GM12873 (cell line): Measurements from ENCODE around the gene TJP1.

Experiments used
- TF ChIP-seq, protein P1 (sequence below): IDR thresholded peaks from 2 replicates; pipeline ENCODE4 v1.5.1; 2012; ENCODE audit warnings: low read depth, mild to moderate bottlenecking, moderate library complexity, low read length, control low read depth; ENCODE audit not compliant: insufficient read depth; ENCODE audit errors: missing control alignments

Gene TJP1

DNA sequence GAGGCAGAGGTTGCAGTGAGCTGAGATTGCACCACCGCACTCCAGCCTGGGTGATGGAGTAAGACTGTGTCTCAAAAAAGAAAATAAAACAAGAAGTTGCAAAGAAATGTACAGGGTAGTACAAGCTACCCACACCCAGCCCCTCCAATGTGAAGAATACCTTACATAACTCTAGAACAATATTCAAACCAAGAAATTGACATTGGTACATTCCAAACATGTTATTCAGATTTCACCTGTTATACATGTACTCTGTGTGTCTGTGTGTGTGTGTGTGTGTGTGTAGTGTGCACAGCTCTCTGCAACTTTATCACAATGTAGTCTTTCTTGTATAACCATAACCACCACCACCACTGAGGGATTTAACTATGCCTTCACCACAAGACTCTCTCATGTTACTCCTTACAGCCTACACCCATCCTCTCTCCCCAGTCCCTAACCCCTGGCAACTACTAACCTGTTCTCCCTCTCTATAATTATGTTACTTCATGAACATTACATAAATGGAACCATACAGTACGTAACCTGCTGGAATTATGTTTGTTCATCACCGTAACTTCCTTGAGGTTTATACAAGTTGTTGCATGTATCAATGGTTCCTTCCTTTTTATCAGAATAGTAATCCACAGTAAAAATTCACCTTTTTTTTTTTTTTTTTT lies 16.2 kb upstream of the TJP1 start:
- TF ChIP-seq, protein P1, sequence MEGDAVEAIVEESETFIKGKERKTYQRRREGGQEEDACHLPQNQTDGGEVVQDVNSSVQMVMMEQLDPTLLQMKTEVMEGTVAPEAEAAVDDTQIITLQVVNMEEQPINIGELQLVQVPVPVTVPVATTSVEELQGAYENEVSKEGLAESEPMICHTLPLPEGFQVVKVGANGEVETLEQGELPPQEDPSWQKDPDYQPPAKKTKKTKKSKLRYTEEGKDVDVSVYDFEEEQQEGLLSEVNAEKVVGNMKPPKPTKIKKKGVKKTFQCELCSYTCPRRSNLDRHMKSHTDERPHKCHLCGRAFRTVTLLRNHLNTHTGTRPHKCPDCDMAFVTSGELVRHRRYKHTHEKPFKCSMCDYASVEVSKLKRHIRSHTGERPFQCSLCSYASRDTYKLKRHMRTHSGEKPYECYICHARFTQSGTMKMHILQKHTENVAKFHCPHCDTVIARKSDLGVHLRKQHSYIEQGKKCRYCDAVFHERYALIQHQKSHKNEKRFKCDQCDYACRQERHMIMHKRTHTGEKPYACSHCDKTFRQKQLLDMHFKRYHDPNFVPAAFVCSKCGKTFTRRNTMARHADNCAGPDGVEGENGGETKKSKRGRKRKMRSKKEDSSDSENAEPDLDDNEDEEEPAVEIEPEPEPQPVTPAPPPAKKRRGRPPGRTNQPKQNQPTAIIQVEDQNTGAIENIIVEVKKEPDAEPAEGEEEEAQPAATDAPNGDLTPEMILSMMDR = no peak

DNA sequence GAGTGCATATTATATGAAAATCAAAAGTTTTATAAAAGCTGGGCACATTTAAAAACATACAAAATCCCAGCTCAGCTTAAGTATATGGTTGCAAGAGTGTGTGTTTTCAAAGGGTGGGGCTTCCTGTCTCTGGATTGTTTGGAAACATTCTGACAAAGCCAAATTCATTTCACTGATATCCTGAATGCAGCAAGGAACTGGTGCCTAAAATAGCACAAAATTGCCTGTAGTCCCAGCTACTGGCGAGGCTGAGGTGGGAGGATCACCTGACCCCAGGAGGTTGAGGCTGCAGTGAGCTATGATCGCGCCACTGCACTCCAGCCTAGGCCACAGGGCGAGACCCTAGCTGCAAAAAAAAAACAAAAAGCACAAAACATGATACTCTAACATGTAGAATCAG lies 13.0 kb upstream of the TJP1 start:
- TF ChIP-seq, protein P1 = no peak

DNA sequence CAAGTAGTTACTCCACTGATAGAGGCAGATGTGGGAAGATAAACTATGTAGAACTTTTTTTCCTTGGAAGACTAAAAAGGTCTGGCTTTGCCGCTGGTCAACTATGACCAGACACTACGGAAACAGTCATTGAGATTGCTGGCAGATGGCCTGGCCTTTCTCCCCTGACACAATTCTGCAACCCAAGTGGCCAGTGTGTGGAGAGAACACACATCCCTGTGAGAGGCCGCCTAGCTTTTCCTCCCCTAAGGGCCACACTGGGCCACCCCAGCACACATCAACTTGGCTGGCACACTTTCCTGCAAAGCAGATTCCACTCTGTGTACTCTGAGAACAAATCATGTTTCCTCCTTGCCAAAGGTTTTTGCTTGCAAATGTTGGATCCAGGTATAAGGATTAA lies 10.4 kb upstream of the TJP1 start:
- TF ChIP-seq, protein P1 = no peak

DNA sequence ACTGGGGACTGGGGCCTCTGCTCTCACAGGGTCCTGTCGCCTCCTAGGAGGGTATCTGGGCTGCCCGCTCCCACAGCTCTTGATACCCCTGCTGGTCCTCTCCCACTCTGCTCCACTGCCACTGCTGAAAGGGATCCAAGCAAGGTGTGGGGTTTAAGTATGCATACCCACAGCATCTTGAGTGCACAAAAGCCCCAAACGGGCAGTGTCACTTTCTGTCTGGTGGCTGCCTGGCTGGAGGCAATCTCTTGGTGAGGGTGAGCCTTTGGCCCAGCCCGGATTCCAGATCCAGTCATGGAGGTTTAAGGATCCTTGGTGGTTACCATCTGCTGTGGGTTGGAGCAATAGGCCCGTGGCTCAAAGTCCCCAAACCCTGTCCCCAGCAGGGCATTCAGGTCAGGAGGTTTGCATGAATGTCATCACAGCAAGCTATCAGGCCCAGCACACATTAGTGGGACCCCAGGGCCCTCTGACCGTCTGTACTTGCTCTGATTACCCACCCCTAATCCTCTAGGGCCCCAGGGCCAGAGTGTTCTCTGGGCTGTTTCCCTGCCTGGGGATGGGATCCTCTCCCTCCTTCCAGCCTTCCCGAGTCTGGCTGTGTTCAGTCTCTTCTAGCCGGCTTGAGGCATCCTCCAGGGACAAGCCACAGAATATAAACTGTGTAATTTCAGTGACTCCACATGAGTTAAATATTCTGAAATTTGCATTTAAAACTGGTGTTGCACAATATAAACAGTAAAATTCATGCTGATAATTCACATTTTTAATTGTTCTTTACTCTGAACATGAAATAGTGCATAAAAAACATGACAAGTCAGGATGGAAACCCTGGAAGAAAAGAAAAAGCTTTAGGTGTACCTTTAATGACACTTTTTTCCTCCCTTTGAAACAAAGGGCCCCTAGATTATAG lies 4.9 kb upstream of the TJP1 start:
- TF ChIP-seq, protein P1 = no peak

DNA sequence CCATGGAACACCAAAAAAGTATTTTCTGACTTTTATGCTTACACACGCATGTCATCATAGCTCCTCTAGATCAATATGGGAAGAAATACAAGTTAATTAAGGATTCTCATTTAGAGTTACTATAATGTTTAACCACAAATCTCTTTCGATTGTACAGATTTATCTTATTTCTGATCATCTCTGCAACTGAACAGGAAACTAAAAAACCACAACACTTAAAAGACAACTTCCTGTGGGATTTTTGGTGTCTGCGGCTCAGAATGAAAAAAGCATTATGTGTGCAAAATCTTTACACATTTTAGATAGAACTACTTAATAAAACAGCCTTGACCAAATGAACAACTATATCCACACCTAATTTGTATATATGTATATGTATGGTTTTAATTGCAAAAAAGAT lies 3.0 kb upstream of the TJP1 start:
- TF ChIP-seq, protein P1 = no peak

DNA sequence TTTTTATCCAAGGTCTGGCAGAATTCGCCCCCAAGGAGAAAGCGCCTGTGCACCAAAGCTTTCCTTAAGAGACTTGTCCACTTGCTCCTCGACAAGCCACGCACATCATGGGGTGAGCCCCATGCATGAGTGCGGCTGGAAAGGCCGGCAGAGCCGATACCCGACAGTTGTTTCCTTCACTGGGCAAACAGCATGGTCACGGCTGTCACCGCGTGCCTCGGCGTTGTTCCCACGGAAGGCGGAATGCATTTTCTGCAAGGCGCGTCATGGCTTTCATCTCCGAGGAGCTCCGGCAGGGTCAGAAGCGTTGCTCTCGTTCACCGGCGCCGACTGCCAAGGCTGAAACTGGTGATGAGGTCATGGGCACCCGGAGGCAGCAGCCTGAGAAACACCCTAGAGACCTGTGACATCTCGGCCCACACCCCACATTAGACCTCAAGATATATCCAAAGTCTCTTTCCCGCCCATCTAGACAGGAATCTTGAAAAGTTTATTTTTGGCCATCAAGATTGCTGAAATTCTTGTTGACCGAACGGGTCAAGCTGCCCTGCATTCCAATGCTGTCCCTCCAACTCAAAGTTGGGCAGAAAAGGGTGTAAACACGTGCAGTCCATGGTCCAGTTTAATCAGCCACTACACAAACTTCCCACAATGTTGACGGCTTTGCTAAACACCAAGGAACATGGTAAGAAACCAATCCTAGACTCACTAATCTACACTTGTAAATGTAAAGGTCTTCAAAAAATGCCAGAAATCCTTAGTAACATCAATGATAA lies 604 bp upstream of the TJP1 start:
- TF ChIP-seq, protein P1 = no peak
